CD14-positive monocyte (primary cell): ENCODE results near the gene MS4A5. TPM values are rescaled to one million over a fixed set of nuclear protein-coding genes. Genes with fewer than 3 reads are reported as not detected.

Experiments
- DNase-seq, 3 donors: peaks; one replicate each; pipeline ENCODE4 v3.0.0-alpha.2; 2011 to 2022
- H2AFZ ChIP-seq: 2 replicates; pipeline ENCODE4 v1.6.0; 2012; ENCODE audit warnings: mild to moderate bottlenecking, low read depth, low read length, inconsistent platforms; ENCODE audit not compliant: insufficient read depth, poor library complexity, severe bottlenecking
- H3K27ac ChIP-seq, 2 donors: 1 replicate in 1 of 2; 2 replicates in 1 of 2; pipeline ENCODE4 v1.5.1; 2012 to 2013; ENCODE audit warnings: low read length in 2 of 2, control low read depth in 1 of 2, inconsistent platforms in 1 of 2, low read depth in 1 of 2, mild to moderate bottlenecking in 1 of 2
- H3K27me3 ChIP-seq, 2 donors: one replicate each; pipeline versions ENCODE4 v1.6.0 to v1.6.1; 2011 to 2013; ENCODE audit warnings: low read length in 2 of 2; ENCODE audit not compliant: control insufficient read depth in 2 of 2, insufficient read depth in 2 of 2
- H3K36me3 ChIP-seq, 2 donors: replicated peaks in 1 of 2; 1 replicate in 1 of 2; 2 replicates in 1 of 2; pipeline versions ENCODE4 v1.5.1 to v1.6.1; 2012 to 2013; ENCODE audit warnings: low read length in 2 of 2, control low read depth in 1 of 2, inconsistent platforms in 1 of 2, mild to moderate bottlenecking in 1 of 2; ENCODE audit not compliant: insufficient read depth in 2 of 2, control insufficient read depth in 1 of 2
- H3K4me1 ChIP-seq, 2 donors: 1 replicate in 1 of 2; 2 replicates in 1 of 2; pipeline versions ENCODE4 v1.5.1 to v1.6.1; 2012 to 2013; ENCODE audit warnings: low read length in 2 of 2, control low read depth in 1 of 2, inconsistent platforms in 1 of 2, mild to moderate bottlenecking in 1 of 2, moderate library complexity in 1 of 2; ENCODE audit not compliant: insufficient read depth in 2 of 2, control insufficient read depth in 1 of 2
- H3K4me2 ChIP-seq: replicated peaks from 2 replicates; pipeline ENCODE3; 2012; ENCODE audit warnings: low read length, moderate library complexity, mild to moderate bottlenecking; ENCODE audit not compliant: poor library complexity, severe bottlenecking; ENCODE audit errors: extremely low read depth
- H3K4me3 ChIP-seq, 3 experiments: fragments of 200-600 bp in 1 of 3; sonication (generic) in 1 of 3; replicated peaks in 1 of 3; 1 replicate in 2 of 3; 2 replicates in 1 of 3; pipeline ENCODE4 v1.5.1; 2011 to 2013; ENCODE audit warnings: low read length in 3 of 3, mild to moderate bottlenecking in 3 of 3, control low read depth in 2 of 3, low read depth in 2 of 3, inconsistent platforms in 1 of 3, moderate library complexity in 1 of 3
- H3K79me2 ChIP-seq: 2 replicates; pipeline ENCODE4 v1.6.0; 2012; ENCODE audit warnings: mild to moderate bottlenecking, control low read depth, inconsistent platforms, low read length, moderate library complexity; ENCODE audit not compliant: insufficient read depth
- H3K9ac ChIP-seq: 2 replicates; pipeline ENCODE4 v1.6.0; 2017; ENCODE audit warnings: low read length, mild to moderate bottlenecking; ENCODE audit not compliant: insufficient read depth, poor library complexity, severe bottlenecking
- H3K9me3 ChIP-seq, 2 donors: replicated peaks in 1 of 2; 1 replicate in 1 of 2; 2 replicates in 1 of 2; pipeline versions ENCODE4 v1.5.1 to v1.6.1; 2012 to 2013; ENCODE audit warnings: low read length in 2 of 2, control low read depth in 1 of 2; ENCODE audit not compliant: control insufficient read depth in 1 of 2, insufficient read depth in 1 of 2
- H4K20me1 ChIP-seq: 2 replicates; pipeline ENCODE4 v1.6.0; 2012; ENCODE audit warnings: mild to moderate bottlenecking, low read length, control low read depth, moderate library complexity; ENCODE audit not compliant: insufficient read depth
- H3K27ac Mint-ChIP-seq, 7 donors: one replicate each; pipeline ENCODE4 v1.8.0; 2020; ENCODE audit warnings: mild to moderate bottlenecking in 7 of 7, mixed read lengths in 7 of 7, moderate library complexity in 6 of 7, inconsistent platforms in 2 of 7
- H3K27me3 Mint-ChIP-seq, 3 donors: one replicate each; pipeline ENCODE4 v1.8.0; 2021 to 2022; ENCODE audit warnings: low read depth in 3 of 3, mild to moderate bottlenecking in 3 of 3, mixed read lengths in 3 of 3, moderate library complexity in 3 of 3, inconsistent platforms in 1 of 3
- H3K36me3 Mint-ChIP-seq, 2 donors: one replicate each; pipeline ENCODE4 v1.8.0; 2020; ENCODE audit warnings: mixed read lengths in 2 of 2, inconsistent platforms in 1 of 2, mild to moderate bottlenecking in 1 of 2
- H3K4me1 Mint-ChIP-seq: one replicate; pipeline ENCODE4 v1.8.0; 2020; ENCODE audit warnings: mild to moderate bottlenecking, mixed read lengths
- H3K4me3 Mint-ChIP-seq, 2 donors: one replicate each; pipeline ENCODE4 v1.8.0; 2020; ENCODE audit warnings: mild to moderate bottlenecking in 2 of 2, mixed read lengths in 2 of 2, moderate library complexity in 1 of 2
- H3K9me3 Mint-ChIP-seq, 7 donors: one replicate each; pipeline ENCODE4 v1.8.0; 2020 to 2022; ENCODE audit warnings: mixed read lengths in 7 of 7, mild to moderate bottlenecking in 6 of 7, moderate library complexity in 6 of 7, inconsistent platforms in 2 of 7
- WGBS: methylation state at CpG from one replicate; pipeline ENCODE4 v1.1.5; 2013; ENCODE audit warnings: missing lambda C conversion rate; ENCODE audit not compliant: insufficient coverage; 5-methylcytosine and 5-hydroxymethylcytosine counted together
- intact Hi-C, 2 donors: fragments of 100-400 bp; cut with micrococcal nuclease; formaldehyde crosslinking; loops; one replicate each; pipeline versions ENCODE4 v1.15.0 to v1.15.1; 2023
- polyA plus RNA-seq, 3 donors: library from polyadenylated mRNA; depleted of rRNA in 1 of 3; unstranded in 2 of 3; stranded (reverse) in 1 of 3; fragments of 300-500 nt in 2 of 3; fragments of >200 nt in 1 of 3; fragmentation: Illumina TruSeq in 2 of 3; gene quantifications; 1 replicate in 2 of 3; 2 replicates in 1 of 3; pipeline ENCODE4 v1.2.3, GENCODE V29; 2012 to 2021
- TF ChIP-seq, protein P1 (sequence below): fragments of 200-600 bp; IDR thresholded peaks from one replicate; pipeline ENCODE4 v1.8.0; 2022; ENCODE audit warnings: antibody characterized with exemption, mild to moderate bottlenecking

MS4A5 gene
- polyA plus RNA-seq, 3 donors = not detected

DNA sequence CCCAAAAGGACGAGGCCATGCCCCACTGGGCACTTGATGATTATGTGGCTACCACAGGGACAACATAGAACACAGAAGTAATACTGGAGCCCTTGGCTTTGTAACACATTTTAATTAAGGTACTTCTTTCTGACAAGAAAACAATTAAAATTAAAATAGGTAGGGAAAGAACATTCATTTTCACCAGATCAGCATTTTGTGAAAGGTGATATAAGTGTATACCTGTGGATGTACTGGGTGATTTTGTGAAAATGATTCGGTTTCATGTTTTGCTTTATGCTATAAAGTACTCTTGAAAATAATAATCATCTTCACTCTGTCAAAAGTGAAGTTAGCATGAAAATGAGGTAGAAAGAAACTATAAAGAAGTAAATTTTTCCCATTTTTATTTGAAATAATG is 64.1 kb downstream of the MS4A5 start:
- peaks cover 5% of the 10 kb centered on the region for H3K4me1 Mint-ChIP-seq
- H3K27me3 Mint-ChIP-seq = peaks cover 0 to 5% (median 2%) of the 10 kb centered on the region in 3 donors
- H2AFZ ChIP-seq = no peak overlapping the region
- TF ChIP-seq, protein P1, sequence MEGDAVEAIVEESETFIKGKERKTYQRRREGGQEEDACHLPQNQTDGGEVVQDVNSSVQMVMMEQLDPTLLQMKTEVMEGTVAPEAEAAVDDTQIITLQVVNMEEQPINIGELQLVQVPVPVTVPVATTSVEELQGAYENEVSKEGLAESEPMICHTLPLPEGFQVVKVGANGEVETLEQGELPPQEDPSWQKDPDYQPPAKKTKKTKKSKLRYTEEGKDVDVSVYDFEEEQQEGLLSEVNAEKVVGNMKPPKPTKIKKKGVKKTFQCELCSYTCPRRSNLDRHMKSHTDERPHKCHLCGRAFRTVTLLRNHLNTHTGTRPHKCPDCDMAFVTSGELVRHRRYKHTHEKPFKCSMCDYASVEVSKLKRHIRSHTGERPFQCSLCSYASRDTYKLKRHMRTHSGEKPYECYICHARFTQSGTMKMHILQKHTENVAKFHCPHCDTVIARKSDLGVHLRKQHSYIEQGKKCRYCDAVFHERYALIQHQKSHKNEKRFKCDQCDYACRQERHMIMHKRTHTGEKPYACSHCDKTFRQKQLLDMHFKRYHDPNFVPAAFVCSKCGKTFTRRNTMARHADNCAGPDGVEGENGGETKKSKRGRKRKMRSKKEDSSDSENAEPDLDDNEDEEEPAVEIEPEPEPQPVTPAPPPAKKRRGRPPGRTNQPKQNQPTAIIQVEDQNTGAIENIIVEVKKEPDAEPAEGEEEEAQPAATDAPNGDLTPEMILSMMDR = no peak
- H3K4me2 ChIP-seq = no peak overlapping the region
- no CpG with 5 or more reads among the region's 2 CpGs for WGBS
- peaks cover 0 to 2% of the 10 kb centered on the region in 2 donors for H3K27me3 ChIP-seq
- no peak overlapping the region for H3K27ac ChIP-seq
- H3K4me3 Mint-ChIP-seq = no peak overlapping the region
- intact Hi-C loops = no loop called here
- DNase-seq = no peak
- H3K27ac Mint-ChIP-seq = no peak overlapping the region
- no peaks in the 10 kb centered on the region for H4K20me1 ChIP-seq
- peaks cover 0 to 4% (median 2%) of the 10 kb centered on the region in 7 donors for H3K9me3 Mint-ChIP-seq
- H3K79me2 ChIP-seq = no peaks in the 10 kb centered on the region
- H3K36me3 ChIP-seq = no peaks in the 10 kb centered on the region
- peaks cover 2 to 6% of the 10 kb centered on the region in 2 donors for H3K4me1 ChIP-seq
- no peaks in the 10 kb centered on the region for H3K36me3 Mint-ChIP-seq
- H3K9ac ChIP-seq = no peak overlapping the region
- H3K9me3 ChIP-seq = peaks cover 0 to 3% of the 10 kb centered on the region in 2 donors
- no peak overlapping the region for H3K4me3 ChIP-seq

Other genes starting within 250 kb of the MS4A5 start
- 1,000 to 10,000 TPM in 2 of 3 donors, 100 to 1,000 TPM in 1; 978 to 3,009 (median 2,353) TPM for gene MS4A6A, start 246.5 kb upstream of the MS4A5 start, polyA plus RNA-seq
- 10 to 100 TPM in 1 of 3 donors, 1 to 10 TPM in 1, under 1 TPM in 1; 1.00 to 10.2 (median 1.1) TPM for gene MS4A4E, start 186.4 kb upstream of the MS4A5 start, polyA plus RNA-seq
- 10 to 100 TPM; 19.2 to 41.8 (median 27.4) TPM for gene MS4A4A, start 148.9 kb upstream of the MS4A5 start, polyA plus RNA-seq
- not detected for gene MS4A6E, start 102.3 kb upstream of the MS4A5 start, polyA plus RNA-seq
- 100 to 1,000 TPM; 181 to 596 (median 504) TPM for gene MS4A7, start 51.0 kb upstream of the MS4A5 start, polyA plus RNA-seq
- 10 to 100 TPM in 1 of 3 donors, 1 to 10 TPM in 2; 3.0 to 30.8 (median 7.5) TPM for gene MS4A14, start 33.1 kb upstream of the MS4A5 start, polyA plus RNA-seq
- gene MS4A1, start 26.3 kb downstream of the MS4A5 start, polyA plus RNA-seq = 1 to 10 TPM in 2 of 3 donors, under 1 TPM in 1; 0.88 to 8.0 (median 1.3) TPM
- not detected for gene MS4A12, start 63.2 kb downstream of the MS4A5 start, polyA plus RNA-seq
- not detected for gene MS4A13, start 85.8 kb downstream of the MS4A5 start, polyA plus RNA-seq